ENCODE data around the gene LIPC. TPM values are rescaled to one million over a fixed set of nuclear protein-coding genes. Genes with fewer than 3 reads are reported as not detected.
"Not testable (repeated sequence)": the region's sequence is repeated elsewhere in the genome, so short reads cannot be mapped to it uniquely, and the experiment has no call there.

LIPC gene
- total RNA-seq, 1 experiment from 2014 or later: not detected

GRCh38 chr15:58598829-58599210 lies 167.0 kb downstream of the LIPC start (continued):
- TF ChIP-seq ZNF512 (CRISPR knock-in tag; IDR thresholded peaks at IDR 0.05; ENCODE audit: borderline replicate concordance): no peak
- no peak for TF ChIP-seq IRF2 (CRISPR knock-in tag; IDR thresholded peaks at IDR 0.05; ENCODE audit: borderline replicate concordance, low read depth)
- TF ChIP-seq PREB (CRISPR knock-in tag; IDR thresholded peaks at IDR 0.05; ENCODE audit: borderline replicate concordance): no peak

GRCh38 chr15:58602823-58603222 lies 171.0 kb downstream of the LIPC start:
- TF ChIP-seq ATF1 (CRISPR knock-in tag; IDR thresholded peaks at IDR 0.05) (no peak), NFATC4 (CRISPR knock-in tag; IDR thresholded peaks at IDR 0.05) (no peak), FOXP4 (CRISPR knock-in tag; IDR thresholded peaks at IDR 0.05) (no peak), FOXP1 (CRISPR knock-in tag; IDR thresholded peaks at IDR 0.05; ENCODE audit: borderline replicate concordance) (no peak), NFYB (CRISPR knock-in tag; conservative IDR thresholded peaks at IDR 0.05; ENCODE audit: low read depth) (no peak), RELA (CRISPR knock-in tag; IDR thresholded peaks at IDR 0.05; ENCODE audit: borderline replicate concordance) (no peak), ZNF263 (CRISPR knock-in tag; IDR thresholded peaks at IDR 0.05; ENCODE audit: low read depth) (no peak), ZNF512 (CRISPR knock-in tag; IDR thresholded peaks at IDR 0.05; ENCODE audit: borderline replicate concordance) (no peak), TEAD4 (CRISPR knock-in tag; IDR thresholded peaks at IDR 0.05) (no peak), CBFB (CRISPR knock-in tag; IDR thresholded peaks at IDR 0.05; ENCODE audit: low read depth) (no peak), ZSCAN18 (CRISPR knock-in tag; IDR thresholded peaks at IDR 0.05) (no peak), E2F4 (CRISPR knock-in tag; IDR thresholded peaks at IDR 0.05; ENCODE audit: borderline replicate concordance, low read depth) (no peak), ERG (CRISPR knock-in tag; IDR thresholded peaks at IDR 0.05) (no peak)
- Mint-ChIP-seq H3K4me1 (peaks cover 30% of the 10 kb centered on the region), H3K27ac (no peak overlapping the region), H3K9me3 (no peaks in the 10 kb centered on the region), H3K4me3 (no peak overlapping the region), H3K36me3 (peaks cover 8% of the 10 kb centered on the region), H3K27me3 (ENCODE audit: low read depth) (no peaks in the 10 kb centered on the region)
- CTCF ChIA-PET: no interaction called here
- POLR2A ChIA-PET: no interaction called here
- ATAC-seq: no peak
- DNase-seq (ENCODE audit: low spot score): no peak

GRCh38 chr15:58603927-58604326 lies 172.1 kb downstream of the LIPC start:
- H3K36me3 Mint-ChIP-seq; POLR2A ChIA-PET; H3K27me3 Mint-ChIP-seq (ENCODE audit: low read depth); H3K27ac Mint-ChIP-seq; DNase-seq (ENCODE audit: low spot score); CTCF ChIA-PET; H3K9me3 Mint-ChIP-seq; H3K4me3 Mint-ChIP-seq; ATAC-seq: not testable (repeated sequence)
- peaks cover 22% of the 10 kb centered on the region for H3K4me1 Mint-ChIP-seq
